Muscle of leg (tissue), 11 donors: ENCODE data around the gene NBEA. TPM values are rescaled to one million over a fixed set of nuclear protein-coding genes. Genes with fewer than 3 reads are reported as not detected.
A peak's percentile ranks its signal among the peaks of the same experiment; 100 is the strongest.
"Not testable (repeated sequence)": the region's sequence is repeated elsewhere in the genome, so short reads cannot be mapped to it uniquely, and the experiment has no call there.

Experiments used
- DNase-seq: peaks from one replicate; pipeline ENCODE4 v3.0.0; 2013
- H3K27ac ChIP-seq: one replicate; pipeline ENCODE4 v1.5.1; 2013; ENCODE audit warnings: mild to moderate bottlenecking, low read length, control low read depth
- H3K27me3 ChIP-seq: one replicate; pipeline ENCODE4 v1.6.1; 2013; ENCODE audit warnings: low read length; ENCODE audit not compliant: control insufficient read depth, insufficient read depth
- H3K36me3 ChIP-seq: one replicate; pipeline ENCODE4 v1.6.1; 2013; ENCODE audit warnings: low read length; ENCODE audit not compliant: control insufficient read depth, insufficient read depth
- H3K4me1 ChIP-seq: one replicate; pipeline ENCODE4 v1.6.1; 2013; ENCODE audit warnings: low read length; ENCODE audit not compliant: control insufficient read depth, insufficient read depth
- H3K4me3 ChIP-seq: one replicate; pipeline ENCODE4 v1.5.1; 2013; ENCODE audit warnings: low read length, control low read depth
- H3K9me3 ChIP-seq: replicated peaks from 2 replicates; pipeline ENCODE4 v1.6.1; 2013; ENCODE audit warnings: low read depth, low read length; ENCODE audit not compliant: control insufficient read depth
- WGBS: methylation state at CpG from one replicate; pipeline ENCODE4 v1.1.5; 2013; ENCODE audit warnings: missing lambda C conversion rate; ENCODE audit not compliant: insufficient coverage; 5-methylcytosine and 5-hydroxymethylcytosine counted together
- polyA plus RNA-seq, 8 donors: library from polyadenylated mRNA; unstranded; fragments of 120-200 nt; gene quantifications; one replicate each; pipeline versions ENCODE4 v1.2.1 to v1.2.3, GENCODE V29; 2013; ENCODE audit warnings: inconsistent platforms in 1 of 8, low replicate concordance in 1 of 8; ENCODE audit not compliant: insufficient read length in 8 of 8, insufficient read depth in 1 of 8
- total RNA-seq: library from RNA; stranded (reverse); fragments of 120-200 nt; gene quantifications from one replicate; pipeline ENCODE4 v1.2.4, GENCODE V29; 2013

The NBEA gene
- total and polyA plus RNA-seq, 9 donors, result 10.1 to 19.8 (median 16.0) TPM

DNA sequence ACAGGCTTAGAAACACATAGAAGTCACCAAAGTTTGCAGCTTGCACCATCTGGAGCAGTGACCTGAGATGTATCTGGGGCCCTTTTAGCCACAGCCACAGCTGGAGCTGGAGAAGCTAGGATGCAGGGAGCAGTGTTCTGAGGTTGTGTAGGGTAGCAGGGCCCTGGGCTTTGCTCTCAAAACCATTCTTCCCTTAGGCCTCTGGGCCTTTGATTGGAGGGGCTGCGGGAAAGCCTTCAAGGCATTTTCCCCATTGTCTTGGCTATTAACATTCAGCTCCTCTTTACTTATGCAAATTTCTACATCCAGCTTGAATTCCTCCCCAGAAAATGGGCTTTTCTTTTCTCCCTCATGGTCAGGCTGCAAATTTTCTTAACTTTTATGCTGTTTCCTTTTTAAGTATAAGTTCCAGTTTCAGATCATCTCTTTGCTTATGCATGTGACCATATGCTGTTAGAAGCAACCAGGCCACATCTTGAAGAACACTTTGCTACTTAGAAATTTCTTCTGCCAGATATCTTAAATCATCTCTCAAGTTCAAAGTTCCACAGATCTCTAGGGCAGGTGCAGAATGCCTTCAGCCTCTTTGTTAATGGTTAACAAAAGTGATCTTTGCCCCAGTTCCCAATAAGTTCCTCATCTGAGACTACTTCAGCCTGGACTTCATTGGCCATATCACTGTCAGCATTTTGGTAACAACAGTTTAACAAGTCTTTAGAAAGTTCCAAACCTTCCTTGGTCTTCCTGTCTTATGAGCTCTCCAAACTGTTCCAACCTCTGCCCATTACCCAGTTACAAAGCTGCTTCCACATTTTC lies 48.5 kb downstream of the NBEA start:
- WGBS, result 92% methylated on average over 1 of the region's 1 CpG
- Histone ChIP-seq H3K27me3 (no peaks in the 10 kb centered on the region), H3K4me3 (no peak overlapping the region), H3K36me3 (no peaks in the 10 kb centered on the region), H3K27ac (no peak overlapping the region), H3K4me1 (no peaks in the 10 kb centered on the region), H3K9me3 (peaks cover 23% of the 10 kb centered on the region)
- DNase-seq, result no peak

DNA sequence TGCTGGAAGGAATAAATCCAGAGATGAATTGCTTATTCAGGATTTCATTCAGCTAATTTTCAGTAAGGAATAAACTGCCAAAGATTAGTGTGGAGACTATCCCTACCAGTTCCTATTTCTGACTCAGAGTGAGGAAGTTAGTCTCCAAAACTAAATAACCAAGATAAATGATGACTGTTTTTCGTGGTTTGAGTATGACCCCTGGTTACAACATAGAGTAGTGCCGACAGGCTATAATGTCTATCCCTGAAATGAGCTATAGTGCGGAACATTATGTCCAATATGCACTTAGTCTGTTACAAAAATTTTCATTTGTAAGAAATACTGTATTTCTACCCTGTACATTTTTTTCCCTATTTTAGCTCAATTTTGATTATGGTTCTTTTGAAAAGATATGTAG lies 51.4 kb downstream of the NBEA start:
- Histone ChIP-seq H3K9me3 (peaks cover 16% of the 10 kb centered on the region), H3K27me3 (no peaks in the 10 kb centered on the region), H3K27ac (no peak overlapping the region), H3K36me3 (no peaks in the 10 kb centered on the region), H3K4me3 (no peak overlapping the region), H3K4me1 (no peaks in the 10 kb centered on the region)
- no peak for DNase-seq
- no CpG with 5 or more reads among the region's 3 CpGs for WGBS

DNA sequence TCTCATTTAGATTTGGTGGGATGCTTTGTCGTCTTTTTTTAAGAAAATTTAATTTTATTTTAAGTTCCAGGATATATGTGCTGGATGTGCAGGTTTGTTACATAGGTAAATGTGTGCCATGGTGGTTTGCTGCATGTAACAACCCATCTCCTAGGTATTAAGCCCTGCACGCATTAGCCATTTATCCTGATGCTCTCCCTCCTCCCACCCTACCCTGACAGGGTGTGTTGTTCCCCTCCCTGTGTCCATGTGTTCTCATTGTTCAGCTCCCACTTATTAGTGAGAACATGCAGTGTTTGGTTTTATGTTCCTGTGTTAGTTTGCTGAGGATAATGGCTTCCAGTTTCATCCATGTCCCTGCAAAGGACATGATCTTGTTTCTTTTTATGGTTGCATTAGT lies 61.7 kb downstream of the NBEA start:
- DNase-seq, H3K27ac ChIP-seq, H3K36me3 ChIP-seq, H3K27me3 ChIP-seq, H3K4me1 ChIP-seq, H3K4me3 ChIP-seq, H3K9me3 ChIP-seq: not testable (repeated sequence)
- no CpG with 5 or more reads among the region's 2 CpGs for WGBS

DNA sequence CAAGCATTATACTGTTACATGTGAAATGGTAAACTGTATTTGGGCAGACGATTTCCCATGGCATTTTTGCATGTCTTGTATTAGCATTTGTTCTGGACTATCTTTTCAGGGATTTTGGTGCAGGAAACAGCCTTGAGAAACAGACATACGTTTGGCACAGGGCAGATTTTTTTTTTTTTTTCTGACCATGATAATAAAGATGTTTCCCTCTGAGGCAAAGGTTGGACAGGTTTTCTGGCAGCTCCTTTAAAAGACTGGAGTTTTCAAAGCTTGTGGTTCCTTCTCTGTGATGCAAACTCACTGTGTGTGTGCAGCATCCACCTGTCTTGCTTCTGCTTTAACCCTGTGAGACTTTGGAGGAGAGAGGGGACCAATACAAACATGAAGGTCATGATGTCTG lies 63.0 kb downstream of the NBEA start:
- WGBS, result no CpG with 5 or more reads among the region's 2 CpGs

DNA sequence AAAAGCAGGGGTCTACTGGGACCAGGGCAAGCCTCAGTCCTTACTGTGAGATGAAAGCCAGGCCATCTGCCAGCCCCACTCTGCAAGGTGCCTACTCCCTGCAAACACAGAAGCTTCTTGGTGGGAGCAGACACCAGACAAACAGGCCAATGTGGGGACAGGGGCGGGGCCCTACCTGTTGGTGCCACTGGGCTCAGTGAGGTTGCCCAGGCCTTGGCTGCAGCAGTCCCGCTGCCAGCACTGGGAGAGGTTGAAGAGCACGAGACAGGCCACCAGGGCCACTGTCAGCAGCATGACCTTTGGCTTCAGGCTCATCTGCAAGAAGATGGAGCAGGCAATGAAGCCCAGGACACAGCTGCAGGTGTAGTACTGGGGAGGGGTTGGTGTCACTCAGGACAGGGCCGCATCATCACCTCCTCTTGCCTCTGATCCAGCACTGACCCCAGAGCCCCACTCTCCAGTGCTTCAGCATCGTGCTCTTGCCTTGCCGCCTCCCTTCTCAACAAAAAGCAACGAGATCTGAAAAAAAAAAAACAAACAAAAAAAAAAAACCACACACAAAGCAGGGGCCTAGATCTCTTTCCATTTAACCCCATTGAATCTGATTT lies 72.6 kb downstream of the NBEA start:
- no peak overlapping the region for H3K27ac ChIP-seq
- H3K36me3 ChIP-seq, result no peaks in the 10 kb centered on the region
- H3K4me1 ChIP-seq, result no peaks in the 10 kb centered on the region
- H3K9me3 ChIP-seq, result no peaks in the 10 kb centered on the region
- 85% methylated on average over 2 of the region's 7 CpGs for WGBS
- H3K4me3 ChIP-seq, result no peak overlapping the region
- DNase-seq, result no peak
- H3K27me3 ChIP-seq, result no peaks in the 10 kb centered on the region

More for the DNA sequence above, 63.0 kb downstream of the NBEA start:
- no peaks in the 10 kb centered on the region for H3K36me3 ChIP-seq
- no peaks in the 10 kb centered on the region for H3K4me1 ChIP-seq
- H3K4me3 ChIP-seq, result no peak overlapping the region
- no peak overlapping the region for H3K27ac ChIP-seq
- H3K27me3 ChIP-seq, result no peaks in the 10 kb centered on the region
- no peaks in the 10 kb centered on the region for H3K9me3 ChIP-seq
- DNase-seq, result peak; percentile 4

DNA sequence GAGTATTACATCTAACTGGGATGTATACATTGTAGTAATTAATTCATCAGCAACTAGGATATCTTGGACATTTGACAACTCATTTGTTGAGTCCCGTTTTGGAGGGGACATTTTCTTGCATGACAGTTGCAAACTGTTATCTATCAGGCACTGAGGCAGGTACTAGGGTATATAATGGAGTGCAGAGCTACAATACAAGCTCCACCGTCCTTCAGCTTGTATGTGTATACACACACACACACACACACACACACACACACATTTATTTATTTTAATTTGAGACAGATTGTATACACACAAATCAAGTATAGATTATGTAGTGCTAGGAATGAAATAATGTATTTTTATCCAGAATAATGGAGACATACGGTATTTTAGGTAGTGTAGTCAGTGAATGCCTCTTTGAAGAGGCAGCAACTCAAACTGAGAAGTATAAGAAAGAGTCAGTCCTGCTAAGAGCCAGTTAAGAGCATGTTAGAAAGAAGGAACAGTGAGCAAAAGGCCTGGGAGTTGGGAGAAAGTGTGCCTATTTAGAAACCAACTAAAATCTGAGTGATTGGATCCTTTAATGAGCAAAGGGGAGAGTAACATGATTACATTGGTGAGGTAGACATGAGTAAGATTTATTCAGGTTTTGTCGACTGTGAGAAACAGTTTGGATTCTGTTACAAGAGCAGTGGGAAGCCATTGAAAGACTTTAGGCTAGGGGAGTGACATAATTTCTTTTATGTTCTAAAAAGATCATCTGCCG lies 74.5 kb downstream of the NBEA start:
- 58% methylated on average over 2 of the region's 5 CpGs for WGBS
- peaks cover 6% of the 10 kb centered on the region for H3K9me3 ChIP-seq
- no peaks in the 10 kb centered on the region for H3K36me3 ChIP-seq
- no peaks in the 10 kb centered on the region for H3K27me3 ChIP-seq
- peak; percentile 5 for DNase-seq
- H3K27ac ChIP-seq, result no peak overlapping the region
- no peak overlapping the region for H3K4me3 ChIP-seq
- no peaks in the 10 kb centered on the region for H3K4me1 ChIP-seq

DNA sequence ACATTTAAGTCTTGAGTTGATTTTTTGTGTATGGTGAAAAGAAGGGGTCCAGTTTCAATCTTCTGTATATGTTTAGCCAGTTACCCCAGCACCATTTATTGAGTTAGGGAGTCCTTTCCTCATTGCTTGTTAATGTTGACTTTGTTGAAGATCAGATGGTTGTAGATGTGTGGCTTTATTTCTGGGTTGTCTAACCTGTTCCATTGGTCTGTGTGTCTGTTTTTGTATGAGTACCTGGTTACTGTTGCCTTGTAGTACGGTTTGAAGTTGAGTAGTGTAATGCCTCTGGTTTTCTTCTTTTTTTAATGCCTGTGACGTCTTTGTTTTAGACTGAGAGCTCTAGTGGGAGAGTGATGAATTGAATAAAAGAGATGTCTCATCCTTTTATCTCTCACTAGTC lies 83.2 kb downstream of the NBEA start:
- no peaks in the 10 kb centered on the region for H3K36me3 ChIP-seq
- no peaks in the 10 kb centered on the region for H3K4me1 ChIP-seq
- H3K27me3 ChIP-seq, result no peaks in the 10 kb centered on the region
- WGBS, result no CpG with 5 or more reads among the region's 2 CpGs
- H3K4me3 ChIP-seq, result no peak overlapping the region
- no peak overlapping the region for H3K27ac ChIP-seq
- H3K9me3 ChIP-seq, result peaks cover 15% of the 10 kb centered on the region
- no peak for DNase-seq

DNA sequence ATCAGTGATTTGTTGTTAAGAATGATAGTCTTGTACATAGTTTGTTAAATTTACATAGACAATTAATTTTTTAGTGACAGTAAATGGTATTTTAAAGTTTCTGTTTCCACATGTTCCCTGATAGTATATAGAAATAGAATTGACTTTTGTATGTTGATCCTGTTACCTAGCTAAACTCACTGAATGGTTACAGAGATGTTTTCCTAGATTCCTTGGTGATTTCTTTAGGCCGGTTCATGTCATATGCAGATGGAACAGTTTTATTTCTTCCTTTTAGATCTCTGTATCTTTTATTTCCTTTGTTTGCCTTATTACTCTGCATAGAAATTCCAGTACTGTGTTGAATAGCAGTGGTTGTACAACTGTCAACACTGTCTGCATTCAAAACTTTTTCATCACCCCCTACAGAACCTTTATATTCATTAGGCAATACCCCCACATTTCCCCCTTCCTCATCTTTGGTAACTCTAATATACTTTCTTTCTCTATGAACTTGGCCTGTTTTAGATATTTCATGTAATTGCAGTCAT lies 86.3 kb downstream of the NBEA start:
- H3K4me3 ChIP-seq, result no peak overlapping the region
- no peaks in the 10 kb centered on the region for H3K4me1 ChIP-seq
- peaks cover 19% of the 10 kb centered on the region for H3K9me3 ChIP-seq
- WGBS, result no CpG with 5 or more reads among the region's 1 CpG
- H3K27me3 ChIP-seq, result no peaks in the 10 kb centered on the region
- no peaks in the 10 kb centered on the region for H3K36me3 ChIP-seq
- DNase-seq, result no peak
- H3K27ac ChIP-seq, result no peak overlapping the region

DNA sequence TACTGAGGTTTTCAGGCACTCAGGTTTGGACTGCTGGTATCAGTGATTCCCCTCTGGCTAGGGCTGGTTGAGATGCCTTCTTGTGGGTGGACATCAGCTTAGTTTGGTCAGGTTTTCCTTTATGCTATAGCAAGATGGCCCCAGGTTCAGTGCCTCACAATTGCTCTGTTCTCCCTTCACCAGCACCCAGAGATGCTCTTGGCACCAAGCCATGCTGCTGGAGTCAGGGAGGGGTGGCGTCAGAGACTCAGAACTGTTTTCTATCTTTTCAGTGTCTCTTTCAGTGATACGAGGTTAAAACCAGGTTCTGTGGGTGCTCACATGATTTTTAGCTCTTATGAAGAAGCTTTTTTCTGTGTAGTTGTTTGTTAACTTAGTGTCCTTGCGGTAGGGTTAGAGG lies 96.9 kb downstream of the NBEA start:
- Histone ChIP-seq H3K4me1 (no peaks in the 10 kb centered on the region), H3K27ac (no peak overlapping the region), H3K36me3 (no peaks in the 10 kb centered on the region), H3K9me3 (no peaks in the 10 kb centered on the region), H3K27me3 (no peaks in the 10 kb centered on the region), H3K4me3 (no peak overlapping the region)
- DNase-seq, result no peak
- 80% methylated on average over 1 of the region's 3 CpGs for WGBS

DNA sequence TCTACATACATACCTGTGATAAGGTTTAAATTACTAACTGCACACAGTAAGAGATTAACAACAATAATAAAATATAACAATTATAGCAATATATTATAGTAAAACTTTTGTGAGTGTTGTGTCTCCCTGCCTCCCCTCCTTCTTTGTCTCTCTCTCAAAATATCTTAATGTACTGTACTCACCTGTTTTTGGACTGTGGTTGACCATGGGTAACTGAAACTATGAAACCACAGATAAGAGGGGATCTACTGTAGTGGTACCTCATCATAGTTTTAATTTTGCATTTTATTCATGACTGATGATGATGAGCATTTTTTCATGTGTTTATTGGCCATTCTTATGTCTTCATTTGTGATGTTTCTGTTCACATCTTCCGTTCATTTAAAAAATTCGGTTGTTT lies 104.5 kb downstream of the NBEA start:
- Histone ChIP-seq H3K9me3 (no peaks in the 10 kb centered on the region), H3K36me3 (no peaks in the 10 kb centered on the region), H3K27me3 (no peaks in the 10 kb centered on the region), H3K27ac (no peak overlapping the region), H3K4me3 (no peak overlapping the region), H3K4me1 (no peaks in the 10 kb centered on the region)
- WGBS, result no CpG with 5 or more reads among the region's 2 CpGs
- no peak for DNase-seq
